PC-9 (cell line): ENCODE results near the gene UBE4A.

Experiments
- EZH2 ChIP-seq: fragments of 200-600 bp; sonication (generic); IDR thresholded peaks from 2 replicates; pipeline ENCODE4 v1.8.0; 2017; ENCODE audit warnings: antibody characterized with exemption, low read depth
- TF ChIP-seq, protein P1 (sequence below): fragments of 200-600 bp; sonication (generic); conservative IDR thresholded peaks from 2 replicates; pipeline ENCODE4 v1.6.1; 2017; ENCODE audit warnings: mixed run types, antibody characterized with exemption, mild to moderate bottlenecking, moderate library complexity

DNA sequence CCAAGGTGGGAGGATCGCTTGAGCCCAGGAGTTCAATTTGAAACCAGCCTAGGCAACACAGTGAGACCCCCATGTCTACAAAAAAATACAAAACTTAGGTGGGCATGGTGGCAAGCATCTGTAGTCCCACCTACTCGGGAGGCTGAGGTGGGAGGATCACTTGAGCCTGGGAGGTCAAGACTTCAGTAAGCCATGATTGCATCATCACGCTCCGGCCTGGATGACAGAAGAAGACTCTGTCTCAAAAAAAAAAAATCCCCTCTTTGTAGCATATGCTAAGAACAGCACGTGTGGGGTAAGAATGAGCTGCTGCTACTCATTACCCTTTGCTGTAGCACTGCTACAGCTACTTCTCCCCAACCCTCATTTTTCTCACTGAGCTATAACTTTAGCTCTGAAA is 14.5 kb downstream of the UBE4A start:
- TF ChIP-seq, protein P1, sequence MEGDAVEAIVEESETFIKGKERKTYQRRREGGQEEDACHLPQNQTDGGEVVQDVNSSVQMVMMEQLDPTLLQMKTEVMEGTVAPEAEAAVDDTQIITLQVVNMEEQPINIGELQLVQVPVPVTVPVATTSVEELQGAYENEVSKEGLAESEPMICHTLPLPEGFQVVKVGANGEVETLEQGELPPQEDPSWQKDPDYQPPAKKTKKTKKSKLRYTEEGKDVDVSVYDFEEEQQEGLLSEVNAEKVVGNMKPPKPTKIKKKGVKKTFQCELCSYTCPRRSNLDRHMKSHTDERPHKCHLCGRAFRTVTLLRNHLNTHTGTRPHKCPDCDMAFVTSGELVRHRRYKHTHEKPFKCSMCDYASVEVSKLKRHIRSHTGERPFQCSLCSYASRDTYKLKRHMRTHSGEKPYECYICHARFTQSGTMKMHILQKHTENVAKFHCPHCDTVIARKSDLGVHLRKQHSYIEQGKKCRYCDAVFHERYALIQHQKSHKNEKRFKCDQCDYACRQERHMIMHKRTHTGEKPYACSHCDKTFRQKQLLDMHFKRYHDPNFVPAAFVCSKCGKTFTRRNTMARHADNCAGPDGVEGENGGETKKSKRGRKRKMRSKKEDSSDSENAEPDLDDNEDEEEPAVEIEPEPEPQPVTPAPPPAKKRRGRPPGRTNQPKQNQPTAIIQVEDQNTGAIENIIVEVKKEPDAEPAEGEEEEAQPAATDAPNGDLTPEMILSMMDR = no peak
- no peak for TF ChIP-seq EZH2
